AG09309 (cell line): ENCODE results near the gene APBA2.

Experiments
- DNase-seq: peaks from one replicate; pipeline ENCODE4 v3.0.0-alpha.2; 2010; ENCODE audit warnings: low read depth
- H3K4me3 ChIP-seq: 2 replicates; pipeline ENCODE4 v1.5.1; 2011; ENCODE audit warnings: mild to moderate bottlenecking, low read depth, low read length, moderate library complexity; ENCODE audit not compliant: control insufficient read depth
- TF ChIP-seq, protein P1 (sequence below): IDR thresholded peaks from 2 replicates; pipeline ENCODE4 v1.5.1; 2011; ENCODE audit warnings: mild to moderate bottlenecking, low read depth, low read length, inconsistent platforms; ENCODE audit not compliant: insufficient read depth, control insufficient read depth; ENCODE audit errors: missing control alignments

Gene APBA2

DNA sequence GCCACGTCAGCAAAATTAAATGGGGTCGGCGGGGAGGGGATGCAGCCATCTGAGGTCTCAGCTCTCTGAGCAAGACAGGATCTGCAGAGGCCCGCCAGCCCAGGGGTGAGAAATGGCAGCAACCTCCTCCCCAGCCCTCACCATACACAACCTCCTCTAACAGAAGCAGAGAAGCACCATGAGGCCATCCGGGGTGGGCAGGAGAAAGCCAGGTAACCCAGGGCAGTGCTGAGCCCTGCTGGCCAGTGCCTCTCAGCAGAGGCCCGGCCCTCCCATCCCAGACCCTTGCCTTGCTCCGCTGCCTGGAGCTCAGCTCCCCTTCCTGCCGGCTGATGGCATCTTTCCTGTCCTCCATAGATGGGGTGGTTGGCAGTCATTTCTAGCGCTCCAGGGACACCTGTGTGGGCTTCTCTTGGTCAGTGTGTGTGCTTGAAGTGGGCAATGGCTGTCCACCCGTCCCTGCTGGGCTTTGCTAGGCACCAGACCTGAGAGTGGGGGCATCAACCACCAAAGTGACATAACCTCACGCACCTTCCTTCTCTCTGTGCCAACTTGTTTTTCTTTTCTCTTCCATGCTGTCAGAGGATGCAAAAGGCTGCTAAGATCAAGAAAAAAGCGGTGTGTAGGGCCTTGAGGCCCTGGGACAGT, 208.0 kb downstream of the APBA2 start:
- H3K4me3 ChIP-seq: no peak overlapping the region
- TF ChIP-seq, protein P1, sequence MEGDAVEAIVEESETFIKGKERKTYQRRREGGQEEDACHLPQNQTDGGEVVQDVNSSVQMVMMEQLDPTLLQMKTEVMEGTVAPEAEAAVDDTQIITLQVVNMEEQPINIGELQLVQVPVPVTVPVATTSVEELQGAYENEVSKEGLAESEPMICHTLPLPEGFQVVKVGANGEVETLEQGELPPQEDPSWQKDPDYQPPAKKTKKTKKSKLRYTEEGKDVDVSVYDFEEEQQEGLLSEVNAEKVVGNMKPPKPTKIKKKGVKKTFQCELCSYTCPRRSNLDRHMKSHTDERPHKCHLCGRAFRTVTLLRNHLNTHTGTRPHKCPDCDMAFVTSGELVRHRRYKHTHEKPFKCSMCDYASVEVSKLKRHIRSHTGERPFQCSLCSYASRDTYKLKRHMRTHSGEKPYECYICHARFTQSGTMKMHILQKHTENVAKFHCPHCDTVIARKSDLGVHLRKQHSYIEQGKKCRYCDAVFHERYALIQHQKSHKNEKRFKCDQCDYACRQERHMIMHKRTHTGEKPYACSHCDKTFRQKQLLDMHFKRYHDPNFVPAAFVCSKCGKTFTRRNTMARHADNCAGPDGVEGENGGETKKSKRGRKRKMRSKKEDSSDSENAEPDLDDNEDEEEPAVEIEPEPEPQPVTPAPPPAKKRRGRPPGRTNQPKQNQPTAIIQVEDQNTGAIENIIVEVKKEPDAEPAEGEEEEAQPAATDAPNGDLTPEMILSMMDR: no peak
- DNase-seq: no peak

GRCh38 chr15:29094711-29095110, 208.9 kb downstream of the APBA2 start:
- TF ChIP-seq, protein P1: no peak
- DNase-seq: no peak

DNA sequence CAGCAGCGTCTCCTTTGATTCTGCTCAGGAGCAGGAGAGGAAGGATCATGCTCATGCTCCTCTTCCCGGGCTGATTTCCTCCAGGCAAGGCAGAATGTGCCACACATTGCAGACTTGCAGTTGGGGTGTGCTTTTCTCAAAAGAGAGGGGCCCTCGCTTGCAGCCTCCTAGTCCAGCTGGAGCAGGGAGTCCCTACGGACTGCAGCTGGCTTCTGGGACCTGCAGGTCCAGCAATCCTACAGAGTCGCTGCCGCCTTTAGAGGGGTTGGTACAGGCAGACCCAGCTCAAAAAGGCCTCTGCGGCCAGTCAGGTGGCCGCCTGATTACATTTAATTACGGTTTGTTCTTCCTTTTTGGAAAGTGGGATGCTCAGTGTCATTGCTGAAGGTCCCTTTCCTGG, 210.0 kb downstream of the APBA2 start:
- TF ChIP-seq, protein P1: no peak
- DNase-seq: no peak
- H3K4me3 ChIP-seq: no peak overlapping the region

More at GRCh38 chr15:29094711-29095110, 208.9 kb downstream of the APBA2 start:
- no peak overlapping the region for H3K4me3 ChIP-seq

DNA sequence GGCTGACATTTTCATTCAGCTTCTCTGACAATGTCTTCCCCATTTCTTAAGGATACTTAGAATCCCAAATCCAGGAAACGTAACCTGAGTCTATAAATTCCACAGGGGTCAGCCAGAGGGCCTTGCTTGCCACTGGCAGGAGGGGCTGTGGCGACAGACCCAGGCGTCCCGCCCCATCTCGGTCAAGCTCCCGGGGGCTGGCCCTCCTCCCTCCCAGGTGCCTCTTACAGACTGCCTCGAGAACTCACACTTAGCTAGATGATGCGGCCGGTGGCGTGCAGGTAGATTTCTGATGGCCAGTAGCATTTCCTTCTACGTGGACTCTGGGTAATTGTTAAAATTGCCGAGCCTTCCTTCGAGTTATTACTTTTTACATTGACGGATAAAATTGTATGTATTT, 211.4 kb downstream of the APBA2 start:
- H3K4me3 ChIP-seq: no peak overlapping the region
- TF ChIP-seq, protein P1: no peak
- no peak for DNase-seq

- DNase-seq: no peak
- TF ChIP-seq, protein P1: no peak
- H3K4me3 ChIP-seq: no peak overlapping the region
Observed at GRCh38 chr15:29097971-29098370, 212.2 kb downstream of the APBA2 start.

DNA sequence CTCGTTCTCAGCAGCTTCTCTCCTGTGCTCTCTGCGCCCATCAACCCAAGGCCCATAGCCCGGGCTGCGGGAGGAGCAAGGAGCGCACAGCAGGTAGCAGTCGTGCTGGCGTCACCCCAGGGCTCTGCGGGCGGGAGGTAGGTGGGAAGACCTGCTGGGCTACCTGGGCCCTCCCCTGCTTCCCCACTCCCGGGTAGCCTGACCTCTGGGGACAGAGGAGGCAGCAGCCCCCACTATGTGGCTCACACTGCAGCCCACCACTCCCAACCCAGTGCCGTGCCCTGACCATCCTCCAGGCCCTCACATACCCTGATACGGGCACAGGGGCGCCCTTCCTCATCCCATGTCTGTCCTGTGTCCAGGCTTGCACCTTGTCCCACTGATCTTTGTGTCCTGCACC, 212.9 kb downstream of the APBA2 start:
- TF ChIP-seq, protein P1: no peak
- DNase-seq: no peak
- H3K4me3 ChIP-seq: no peak overlapping the region
